ENCODE measurements around the gene RFWD3. TPM values are rescaled to one million over a fixed set of nuclear protein-coding genes. Genes with fewer than 3 reads are reported as not detected.
"Not testable (repeated sequence)": the region's sequence is repeated elsewhere in the genome, so short reads cannot be mapped to it uniquely, and the experiment has no call there.

RFWD3 gene
- total and polyA plus RNA-seq, 3 donors from 2014 or later: 57.2 to 100 (median 66.8) TPM

DNA sequence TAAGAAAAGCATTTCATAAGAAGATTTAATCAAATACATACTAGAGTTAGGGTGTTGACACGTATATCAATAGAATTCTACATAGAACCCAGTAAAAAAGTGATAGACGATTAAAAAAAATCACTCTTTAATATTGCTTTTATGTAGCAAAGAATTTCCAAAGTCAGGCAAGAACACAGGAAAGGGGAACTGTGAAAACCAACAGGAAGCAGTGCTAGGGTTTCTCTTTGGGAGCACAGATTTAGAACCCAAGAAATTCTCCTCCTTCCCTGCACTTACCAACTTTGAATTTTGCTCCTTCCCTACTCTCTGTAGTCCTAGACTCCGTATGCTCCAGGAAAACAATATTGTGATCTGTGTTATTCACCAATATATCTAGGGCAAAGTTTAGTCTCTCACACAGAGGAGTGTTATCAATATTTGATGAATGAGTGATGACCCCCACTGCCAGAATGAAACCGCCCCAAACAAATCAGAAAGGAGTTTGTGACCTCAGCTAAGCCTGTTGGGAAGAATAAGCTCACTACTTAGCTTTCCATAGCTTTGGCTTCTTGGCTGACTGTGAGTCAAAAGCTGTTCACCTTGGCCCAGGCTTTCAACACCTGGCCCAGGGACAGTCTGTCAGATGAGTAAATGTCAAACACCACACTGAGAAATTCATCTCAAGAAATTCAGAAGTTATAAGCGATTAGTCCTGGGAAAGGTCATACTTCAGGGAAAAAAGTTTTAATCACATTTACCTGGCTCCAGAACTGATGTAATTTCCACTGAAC lies 8.6 kb downstream of the RFWD3 start:
- Histone ChIP-seq H3K9me3 (no peaks in the 10 kb centered on the region), H3K27ac (no peak overlapping the region), H3K36me3 (ENCODE audit: low read depth, missing control alignments) (no peaks in the 10 kb centered on the region), H3K4me1 (no peaks in the 10 kb centered on the region), H3K4me3 (no peak overlapping the region), H3K27me3 (no peaks in the 10 kb centered on the region)
- TF ChIP-seq POLR2A (IDR thresholded peaks at IDR 0.05): no peak
- TF ChIP-seq, protein P1, sequence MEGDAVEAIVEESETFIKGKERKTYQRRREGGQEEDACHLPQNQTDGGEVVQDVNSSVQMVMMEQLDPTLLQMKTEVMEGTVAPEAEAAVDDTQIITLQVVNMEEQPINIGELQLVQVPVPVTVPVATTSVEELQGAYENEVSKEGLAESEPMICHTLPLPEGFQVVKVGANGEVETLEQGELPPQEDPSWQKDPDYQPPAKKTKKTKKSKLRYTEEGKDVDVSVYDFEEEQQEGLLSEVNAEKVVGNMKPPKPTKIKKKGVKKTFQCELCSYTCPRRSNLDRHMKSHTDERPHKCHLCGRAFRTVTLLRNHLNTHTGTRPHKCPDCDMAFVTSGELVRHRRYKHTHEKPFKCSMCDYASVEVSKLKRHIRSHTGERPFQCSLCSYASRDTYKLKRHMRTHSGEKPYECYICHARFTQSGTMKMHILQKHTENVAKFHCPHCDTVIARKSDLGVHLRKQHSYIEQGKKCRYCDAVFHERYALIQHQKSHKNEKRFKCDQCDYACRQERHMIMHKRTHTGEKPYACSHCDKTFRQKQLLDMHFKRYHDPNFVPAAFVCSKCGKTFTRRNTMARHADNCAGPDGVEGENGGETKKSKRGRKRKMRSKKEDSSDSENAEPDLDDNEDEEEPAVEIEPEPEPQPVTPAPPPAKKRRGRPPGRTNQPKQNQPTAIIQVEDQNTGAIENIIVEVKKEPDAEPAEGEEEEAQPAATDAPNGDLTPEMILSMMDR (IDR thresholded peaks at IDR 0.05): no peak
- intact Hi-C loops (cut with DNase I; ENCODE audit: low total_unique reads): no loop called here
- 74 to 77% methylated on average over 5 of the region's 5 CpGs for WGBS, 2 donors
- DNase-seq: no peak

DNA sequence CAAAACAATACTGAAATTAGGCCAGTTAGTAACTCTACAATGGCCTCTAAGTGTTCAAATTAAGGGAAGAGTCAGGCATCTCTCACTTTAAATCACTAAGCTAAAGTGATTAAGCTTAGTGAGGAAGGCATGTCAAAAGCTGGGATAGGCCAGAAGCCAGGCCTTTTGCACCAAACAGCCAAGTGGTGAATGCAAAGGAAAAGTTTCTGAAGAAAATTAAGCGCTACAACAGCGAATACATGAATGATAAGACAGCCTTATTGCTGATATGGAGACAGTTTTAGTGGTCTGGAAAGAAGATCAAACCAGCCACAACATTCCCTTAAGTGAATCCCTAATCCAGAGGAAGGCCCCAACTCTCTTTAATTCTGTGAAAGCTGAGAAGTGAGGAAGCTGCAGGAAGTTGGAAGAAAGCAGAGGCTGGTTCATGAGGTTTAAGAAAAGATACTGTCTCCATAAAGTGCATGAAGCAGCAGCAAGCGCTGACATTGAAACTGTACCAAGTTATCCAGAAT lies 12.1 kb downstream of the RFWD3 start:
- DNase-seq: no peak
- H3K27me3 ChIP-seq: no peaks in the 10 kb centered on the region
- no peaks in the 10 kb centered on the region for H3K4me1 ChIP-seq
- no peak overlapping the region for H3K4me3 ChIP-seq
- WGBS, 2 donors: 67 to 88% methylated on average over 3 of the region's 3 CpGs
- intact Hi-C loops (cut with DNase I; ENCODE audit: low total_unique reads): no loop called here
- no peaks in the 10 kb centered on the region for H3K36me3 ChIP-seq (ENCODE audit: low read depth, missing control alignments)
- H3K9me3 ChIP-seq: no peaks in the 10 kb centered on the region
- TF ChIP-seq, protein P1 (IDR thresholded peaks at IDR 0.05): no peak
- no peak for TF ChIP-seq POLR2A (IDR thresholded peaks at IDR 0.05)
- no peak overlapping the region for H3K27ac ChIP-seq

DNA sequence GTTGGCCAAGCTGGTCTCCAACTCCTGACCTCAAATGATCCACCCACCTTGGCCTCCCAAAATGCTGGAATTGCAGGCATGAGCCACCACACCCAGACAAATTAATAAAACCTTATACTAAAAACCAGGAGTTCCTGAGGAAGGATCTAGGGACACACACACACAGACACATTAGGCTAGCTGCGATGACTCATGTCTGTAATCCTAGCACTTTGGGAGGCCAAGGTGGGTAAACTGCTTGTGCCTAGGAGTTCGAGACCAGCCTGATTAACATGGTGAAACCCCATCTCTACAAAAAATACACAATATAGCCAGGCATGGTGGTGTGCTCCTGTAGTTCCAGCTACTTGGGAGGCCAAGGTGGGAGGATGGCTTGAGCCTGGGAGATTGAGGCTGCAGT lies 13.8 kb downstream of the RFWD3 start:
- H3K4me3 ChIP-seq; H3K4me1 ChIP-seq; intact Hi-C loops (cut with DNase I; ENCODE audit: low total_unique reads); H3K36me3 ChIP-seq (ENCODE audit: low read depth, missing control alignments); H3K9me3 ChIP-seq; H3K27ac ChIP-seq; DNase-seq; H3K27me3 ChIP-seq: not testable (repeated sequence)
- WGBS, 2 donors: 96 to 100% methylated on average over 2 of the region's 2 CpGs

DNA sequence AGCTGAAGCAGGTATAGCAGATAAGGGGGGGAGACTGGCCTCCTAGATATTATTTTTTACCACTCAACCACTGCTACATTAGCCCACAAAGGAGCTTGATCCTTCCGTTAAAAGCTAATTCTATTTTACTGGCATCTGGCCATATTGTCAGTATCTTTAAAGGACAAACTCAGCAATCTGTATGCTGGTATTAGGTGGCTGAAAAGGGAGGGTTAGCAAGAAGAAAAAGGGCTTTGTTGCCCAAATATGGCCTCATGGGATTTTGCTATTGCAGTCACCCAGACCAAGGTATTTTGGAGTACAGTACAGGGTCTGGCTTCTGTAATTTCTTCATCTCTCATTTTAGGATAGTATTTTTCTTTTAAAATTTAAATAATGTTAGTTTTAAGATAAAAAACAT lies 14.4 kb downstream of the RFWD3 start:
- no peaks in the 10 kb centered on the region for H3K9me3 ChIP-seq
- no peak for TF ChIP-seq POLR2A (IDR thresholded peaks at IDR 0.05)
- TF ChIP-seq, protein P1 (IDR thresholded peaks at IDR 0.05): no peak
- no peak for DNase-seq
- no peak overlapping the region for H3K4me3 ChIP-seq
- WGBS, 2 donors: 40 to 53% methylated on average over 1 of the region's 1 CpG
- no peaks in the 10 kb centered on the region for H3K36me3 ChIP-seq (ENCODE audit: low read depth, missing control alignments)
- H3K27me3 ChIP-seq: no peaks in the 10 kb centered on the region
- intact Hi-C loops (cut with DNase I; ENCODE audit: low total_unique reads): no loop called here
- no peak overlapping the region for H3K27ac ChIP-seq
- no peaks in the 10 kb centered on the region for H3K4me1 ChIP-seq

DNA sequence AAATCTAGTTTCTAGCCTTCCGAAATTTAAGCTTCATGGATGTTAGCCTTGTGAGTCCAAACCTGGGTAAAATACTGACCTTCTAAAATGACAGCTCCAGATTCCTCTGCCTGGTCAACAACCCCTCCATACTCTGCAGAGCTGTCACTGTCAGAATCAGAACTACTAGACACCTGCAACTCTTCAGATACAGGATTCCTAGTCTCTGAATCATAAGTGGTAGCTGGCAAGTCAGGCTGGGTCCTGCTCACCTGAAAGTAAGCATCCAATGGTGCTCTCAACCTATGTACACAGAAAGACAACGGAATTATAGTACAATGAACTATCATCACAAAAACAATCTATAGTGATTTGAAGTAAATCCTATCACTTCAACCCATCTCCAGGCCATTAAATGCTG lies 14.8 kb downstream of the RFWD3 start:
- WGBS, 2 donors: 89 to 96% methylated on average over 2 of the region's 2 CpGs
- Histone ChIP-seq H3K4me3 (no peak overlapping the region), H3K9me3 (no peaks in the 10 kb centered on the region), H3K27ac (no peak overlapping the region), H3K4me1 (no peaks in the 10 kb centered on the region), H3K36me3 (ENCODE audit: low read depth, missing control alignments) (no peaks in the 10 kb centered on the region), H3K27me3 (no peaks in the 10 kb centered on the region)
- intact Hi-C loops (cut with DNase I; ENCODE audit: low total_unique reads): no loop called here
- TF ChIP-seq, protein P1 (IDR thresholded peaks at IDR 0.05): no peak
- TF ChIP-seq POLR2A (IDR thresholded peaks at IDR 0.05): no peak
- DNase-seq: no peak

Data from testis (tissue), 3 donors.